HCT116 (cell line): Measurements from ENCODE around the gene NUP210. TPM values are rescaled to one million over a fixed set of nuclear protein-coding genes. Genes with fewer than 3 reads are reported as not detected.

ENCODE experiments used
- ATAC-seq: fragments of 200-7000 bp; cut with Tn5 transposase; 2 replicates; pipeline ENCODE4 v1.9.1; 2020; ENCODE audit warnings: mild to moderate bottlenecking, moderate library complexity
- BruUV-seq: library from RNA; stranded (reverse); fragments of 400-500 nt; replicated peaks from 2 replicates; lab custom pipeline; 2021; lab: Mats Ljungman, UMichigan
- CTCF ChIA-PET: fragments of 300-600 bp; sonication (Branson Sonifier 250); formaldehyde crosslinking; loops from one replicate; lab custom pipeline; 2021; ENCODE audit warnings: antibody characterized with exemption; lab: Charles Lee
- POLR2A ChIA-PET: fragments of 300-600, 350-600 bp; sonication (Branson Sonifier 250); formaldehyde crosslinking; loops from one replicate; lab custom pipeline; 2021; ENCODE audit warnings: antibody characterized with exemption; lab: Charles Lee
- RAD21 ChIA-PET, 2 experiments: fragments of 300-600 bp; sonication (Branson Sonifier 250); formaldehyde crosslinking; loops; one replicate each; lab custom pipeline; 2023; ENCODE audit warnings: low total read pairs in 2 of 2; ENCODE audit not compliant: uncharacterized antibody in 2 of 2, unreplicated experiment in 2 of 2, low non-redundant PET in 1 of 2; lab: Charles Lee
- DNase-seq: peaks from one replicate; pipeline ENCODE4 v3.0.0-alpha.2; 2010; ENCODE audit warnings: low read depth, low spot score
- H2AFZ ChIP-seq: fragments of 200-600 bp; shearing (Covaris generic), sonication (generic); 2 replicates; pipeline ENCODE4 v1.6.1; 2017; ENCODE audit warnings: low read depth, mixed run types, mixed read lengths, antibody characterized with exemption, low read length; ENCODE audit not compliant: poor library complexity, severe bottlenecking
- H3K27ac ChIP-seq: 2 replicates; pipeline ENCODE4 v1.5.1; 2012; ENCODE audit warnings: low read depth, low read length
- H3K27me3 ChIP-seq: fragments of 200-600 bp; sonication (generic); 2 replicates; pipeline ENCODE4 v1.6.1; 2016; ENCODE audit warnings: mixed run types, low read length, mixed read lengths; ENCODE audit not compliant: insufficient read depth
- H3K36me3 ChIP-seq, 2 experiments: fragments of 200-500 bp in 1 of 2; fragments of 200-600 bp in 1 of 2; sonication (Bioruptor generic) in 1 of 2; sonication (generic) in 1 of 2; 2 replicates each; pipeline versions ENCODE4 v1.5.1 to v1.6.1; 2014 to 2016; ENCODE audit warnings: low read length in 2 of 2, inconsistent platforms in 1 of 2, mixed read lengths in 1 of 2, mixed run types in 1 of 2; ENCODE audit not compliant: insufficient read depth in 2 of 2, control insufficient read depth in 1 of 2
- H3K4me1 ChIP-seq, 2 experiments: fragments of 200-600 bp in 1 of 2; sonication (generic) in 1 of 2; 2 replicates each; pipeline versions ENCODE4 v1.5.1 to v1.6.1; 2012 to 2017; ENCODE audit warnings: low read length in 2 of 2, inconsistent platforms in 1 of 2, mild to moderate bottlenecking in 1 of 2, mixed read lengths in 1 of 2, mixed run types in 1 of 2, moderate library complexity in 1 of 2; ENCODE audit not compliant: insufficient read depth in 2 of 2, control insufficient read depth in 1 of 2
- H3K4me2 ChIP-seq: fragments of 200-600 bp; sonication (generic); 2 replicates; pipeline ENCODE4 v1.6.1; 2017; ENCODE audit warnings: mixed run types, low read length, mixed read lengths
- H3K4me3 ChIP-seq, 2 experiments: fragments of 200-600 bp in 1 of 2; sonication (generic) in 1 of 2; replicated peaks in 1 of 2; 2 replicates each; pipeline ENCODE4 v1.5.1; 2011 to 2016; ENCODE audit warnings: low read length in 2 of 2, control low read depth in 1 of 2, low read depth in 1 of 2, mild to moderate bottlenecking in 1 of 2, mixed read lengths in 1 of 2, mixed run types in 1 of 2
- H3K79me2 ChIP-seq: fragments of 200-600 bp; sonication (generic); 2 replicates; pipeline ENCODE4 v1.6.1; 2017; ENCODE audit warnings: mild to moderate bottlenecking, mixed run types, low read length, moderate library complexity, mixed read lengths; ENCODE audit not compliant: insufficient read depth
- H3K9ac ChIP-seq: fragments of 200-600 bp; sonication (generic); 2 replicates; pipeline ENCODE4 v1.6.1; 2016; ENCODE audit warnings: low read length, mixed read lengths
- H3K9me2 ChIP-seq: fragments of 200-600 bp; sonication (generic), shearing (Covaris generic); 2 replicates; pipeline ENCODE4 v1.6.1; 2017; ENCODE audit warnings: mixed run types, mild to moderate bottlenecking, moderate library complexity; ENCODE audit not compliant: insufficient read depth
- H3K9me3 ChIP-seq, 2 experiments: fragments of 200-500 bp in 1 of 2; fragments of 200-600 bp in 1 of 2; sonication (Bioruptor generic) in 1 of 2; sonication (generic) in 1 of 2; 2 replicates each; pipeline ENCODE4 v1.6.1; 2014 to 2017; ENCODE audit warnings: low read length in 2 of 2, mixed read lengths in 2 of 2, inconsistent platforms in 1 of 2, low read depth in 1 of 2, mild to moderate bottlenecking in 1 of 2, mixed run types in 1 of 2, moderate library complexity in 1 of 2; ENCODE audit not compliant: control insufficient read depth in 1 of 2, insufficient read depth in 1 of 2
- H4K20me1 ChIP-seq: fragments of 200-600 bp; sonication (generic), shearing (Covaris generic); 2 replicates; pipeline ENCODE4 v1.6.1; 2017; ENCODE audit warnings: mixed run types, mild to moderate bottlenecking, moderate library complexity; ENCODE audit not compliant: insufficient read depth
- CBX3 ChIP-seq: IDR thresholded peaks from 2 replicates; pipeline ENCODE4 v1.6.1; 2012; ENCODE audit warnings: low read depth
- EGR1 ChIP-seq: IDR thresholded peaks from 2 replicates; pipeline ENCODE4 v1.6.1; 2012; ENCODE audit warnings: low read depth
- POLR2A ChIP-seq: IDR thresholded peaks from 2 replicates; pipeline ENCODE4 v1.7.0; 2011; ENCODE audit warnings: borderline replicate concordance; ENCODE audit not compliant: insufficient read depth, insufficient read length; ENCODE audit errors: extremely low read depth
- RAD21 ChIP-seq: IDR thresholded peaks from 2 replicates; pipeline ENCODE4 v1.6.1; 2012; ENCODE audit warnings: low read depth, mild to moderate bottlenecking
- SIN3A ChIP-seq: IDR thresholded peaks from 2 replicates; pipeline ENCODE4 v1.6.1; 2012; ENCODE audit warnings: low read depth
- TCF7L2 ChIP-seq: IDR thresholded peaks from 2 replicates; pipeline ENCODE4 v1.7.0; 2011; ENCODE audit warnings: borderline replicate concordance, inconsistent platforms; ENCODE audit not compliant: insufficient read depth, insufficient read length; ENCODE audit errors: extremely low read depth
- YY1 ChIP-seq: IDR thresholded peaks from 2 replicates; pipeline ENCODE4 v1.6.1; 2011; ENCODE audit warnings: low read length, low read depth, moderate library complexity, mild to moderate bottlenecking; ENCODE audit not compliant: insufficient replicate concordance; ENCODE audit errors: extremely low read depth
- ZNF274 ChIP-seq: fragments of 200-500 bp; sonication (Bioruptor generic); IDR thresholded peaks from 2 replicates; pipeline ENCODE4 v1.6.1; 2014; ENCODE audit warnings: mild to moderate bottlenecking, low read depth, low read length, inconsistent platforms
- intact Hi-C: fragments of 100-400 bp; cut with micrococcal nuclease; formaldehyde crosslinking; loops from 2 replicates; pipeline ENCODE4 v1.10.0; 2022
- total RNA-seq: library from RNA; stranded (reverse); gene quantifications from one replicate; pipeline ENCODE4 v1.2.1, GENCODE V29; 2021; ENCODE audit not compliant: unreplicated experiment
- TF ChIP-seq, protein P1 (sequence below): IDR thresholded peaks from 2 replicates; pipeline ENCODE4 v1.6.1; 2012; ENCODE audit warnings: low read depth
- TF ChIP-seq, protein P2 (sequence below): IDR thresholded peaks from 2 replicates; pipeline ENCODE4 v1.6.1; 2012
- TF ChIP-seq, protein P3 (sequence below): IDR thresholded peaks from 2 replicates; pipeline ENCODE4 v1.6.1; 2011; ENCODE audit warnings: mild to moderate bottlenecking, low read length, moderate library complexity; ENCODE audit not compliant: insufficient replicate concordance; ENCODE audit errors: extremely low read depth
- TF ChIP-seq, protein P4 (sequence below): IDR thresholded peaks from 2 replicates; pipeline ENCODE4 v1.6.1; 2012

Gene NUP210
- total RNA-seq, 1 experiment from 2014 or later = 74.9 TPM

DNA sequence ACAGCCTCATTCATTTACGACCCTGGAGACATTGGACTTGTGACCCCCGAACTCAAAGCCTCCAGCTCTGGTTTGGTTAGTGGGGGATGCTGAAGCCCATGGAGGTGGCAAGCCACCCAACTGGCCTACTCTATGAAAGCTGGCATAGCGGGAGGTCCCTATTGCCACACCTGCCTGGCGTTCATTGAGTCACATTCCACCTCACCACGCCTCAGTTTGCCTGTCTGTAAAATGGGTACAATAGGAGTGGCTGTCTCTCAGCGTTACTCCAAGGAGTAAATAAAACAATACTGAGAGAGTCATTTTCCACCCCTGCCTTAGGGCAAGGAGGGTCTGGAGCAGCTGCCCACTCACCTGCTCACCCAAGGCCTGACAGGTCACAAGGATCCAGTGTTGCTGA, 60.2 kb downstream of the NUP210 start (continued):
- no peak for TF ChIP-seq TCF7L2
- TF ChIP-seq, protein P1, sequence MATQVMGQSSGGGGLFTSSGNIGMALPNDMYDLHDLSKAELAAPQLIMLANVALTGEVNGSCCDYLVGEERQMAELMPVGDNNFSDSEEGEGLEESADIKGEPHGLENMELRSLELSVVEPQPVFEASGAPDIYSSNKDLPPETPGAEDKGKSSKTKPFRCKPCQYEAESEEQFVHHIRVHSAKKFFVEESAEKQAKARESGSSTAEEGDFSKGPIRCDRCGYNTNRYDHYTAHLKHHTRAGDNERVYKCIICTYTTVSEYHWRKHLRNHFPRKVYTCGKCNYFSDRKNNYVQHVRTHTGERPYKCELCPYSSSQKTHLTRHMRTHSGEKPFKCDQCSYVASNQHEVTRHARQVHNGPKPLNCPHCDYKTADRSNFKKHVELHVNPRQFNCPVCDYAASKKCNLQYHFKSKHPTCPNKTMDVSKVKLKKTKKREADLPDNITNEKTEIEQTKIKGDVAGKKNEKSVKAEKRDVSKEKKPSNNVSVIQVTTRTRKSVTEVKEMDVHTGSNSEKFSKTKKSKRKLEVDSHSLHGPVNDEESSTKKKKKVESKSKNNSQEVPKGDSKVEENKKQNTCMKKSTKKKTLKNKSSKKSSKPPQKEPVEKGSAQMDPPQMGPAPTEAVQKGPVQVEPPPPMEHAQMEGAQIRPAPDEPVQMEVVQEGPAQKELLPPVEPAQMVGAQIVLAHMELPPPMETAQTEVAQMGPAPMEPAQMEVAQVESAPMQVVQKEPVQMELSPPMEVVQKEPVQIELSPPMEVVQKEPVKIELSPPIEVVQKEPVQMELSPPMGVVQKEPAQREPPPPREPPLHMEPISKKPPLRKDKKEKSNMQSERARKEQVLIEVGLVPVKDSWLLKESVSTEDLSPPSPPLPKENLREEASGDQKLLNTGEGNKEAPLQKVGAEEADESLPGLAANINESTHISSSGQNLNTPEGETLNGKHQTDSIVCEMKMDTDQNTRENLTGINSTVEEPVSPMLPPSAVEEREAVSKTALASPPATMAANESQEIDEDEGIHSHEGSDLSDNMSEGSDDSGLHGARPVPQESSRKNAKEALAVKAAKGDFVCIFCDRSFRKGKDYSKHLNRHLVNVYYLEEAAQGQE = no peak

DNA sequence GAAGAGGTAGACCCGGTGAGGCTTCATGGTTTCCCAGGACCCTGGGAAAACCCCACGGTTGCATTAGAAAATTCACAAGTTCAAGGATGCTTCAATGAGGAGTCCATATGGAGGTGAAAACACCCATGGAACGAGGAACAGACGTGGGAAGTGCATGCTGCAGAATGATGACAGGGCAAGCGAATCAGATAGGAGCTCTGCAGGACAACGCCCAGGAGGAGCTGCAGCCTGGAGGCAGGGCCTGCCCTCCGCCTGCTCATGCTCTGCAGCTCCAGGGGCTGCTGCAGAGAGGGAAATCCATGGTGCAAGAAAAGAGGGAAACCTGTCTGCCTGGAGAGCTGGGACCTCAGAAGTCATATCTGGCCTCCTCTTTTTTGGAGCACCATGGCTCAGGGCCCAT, 61.5 kb downstream of the NUP210 start:
- CTCF ChIA-PET = no interaction called here
- peaks cover 24 to 29% of the 10 kb centered on the region in 2 experiments; a peak in 3 of 4 replicates for H3K36me3 ChIP-seq
- RAD21 ChIA-PET = no interaction called here

More for the DNA sequence above, 61.5 kb downstream of the NUP210 start:
- no peak for DNase-seq
- Histone ChIP-seq H3K4me1 (no peaks in the 10 kb centered on the region), H3K27me3 (no peaks in the 10 kb centered on the region), H2AFZ (no peak overlapping the region), H3K27ac (no peak overlapping the region), H3K9me3 (no peaks in the 10 kb centered on the region), H3K9ac (no peak overlapping the region), H3K79me2 (no peaks in the 10 kb centered on the region), H3K9me2 (no peaks in the 10 kb centered on the region), H3K4me2 (no peak overlapping the region)
- POLR2A ChIA-PET = no interaction called here
- TF ChIP-seq, protein P2, sequence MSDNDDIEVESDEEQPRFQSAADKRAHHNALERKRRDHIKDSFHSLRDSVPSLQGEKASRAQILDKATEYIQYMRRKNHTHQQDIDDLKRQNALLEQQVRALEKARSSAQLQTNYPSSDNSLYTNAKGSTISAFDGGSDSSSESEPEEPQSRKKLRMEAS = no peak
- TF ChIP-seq TCF7L2 = no peak
- no peak for TF ChIP-seq CBX3
- TF ChIP-seq, protein P3, sequence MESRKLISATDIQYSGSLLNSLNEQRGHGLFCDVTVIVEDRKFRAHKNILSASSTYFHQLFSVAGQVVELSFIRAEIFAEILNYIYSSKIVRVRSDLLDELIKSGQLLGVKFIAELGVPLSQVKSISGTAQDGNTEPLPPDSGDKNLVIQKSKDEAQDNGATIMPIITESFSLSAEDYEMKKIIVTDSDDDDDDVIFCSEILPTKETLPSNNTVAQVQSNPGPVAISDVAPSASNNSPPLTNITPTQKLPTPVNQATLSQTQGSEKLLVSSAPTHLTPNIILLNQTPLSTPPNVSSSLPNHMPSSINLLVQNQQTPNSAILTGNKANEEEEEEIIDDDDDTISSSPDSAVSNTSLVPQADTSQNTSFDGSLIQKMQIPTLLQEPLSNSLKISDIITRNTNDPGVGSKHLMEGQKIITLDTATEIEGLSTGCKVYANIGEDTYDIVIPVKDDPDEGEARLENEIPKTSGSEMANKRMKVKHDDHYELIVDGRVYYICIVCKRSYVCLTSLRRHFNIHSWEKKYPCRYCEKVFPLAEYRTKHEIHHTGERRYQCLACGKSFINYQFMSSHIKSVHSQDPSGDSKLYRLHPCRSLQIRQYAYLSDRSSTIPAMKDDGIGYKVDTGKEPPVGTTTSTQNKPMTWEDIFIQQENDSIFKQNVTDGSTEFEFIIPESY = no peak
- TF ChIP-seq SIN3A = no peak
- TF ChIP-seq, protein P4, sequence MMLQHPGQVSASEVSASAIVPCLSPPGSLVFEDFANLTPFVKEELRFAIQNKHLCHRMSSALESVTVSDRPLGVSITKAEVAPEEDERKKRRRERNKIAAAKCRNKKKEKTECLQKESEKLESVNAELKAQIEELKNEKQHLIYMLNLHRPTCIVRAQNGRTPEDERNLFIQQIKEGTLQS = no peak
- TF ChIP-seq YY1 = no peak
- no peak for TF ChIP-seq EGR1
- TF ChIP-seq RAD21 = no peak
- no peak for TF ChIP-seq POLR2A
- no peak for TF ChIP-seq ZNF274
- TF ChIP-seq, all 23 proteins: peak for 0
- Histone ChIP-seq H3K4me3 (no peak overlapping the region), H4K20me1 (no peaks in the 10 kb centered on the region)
- intact Hi-C loops = no loop called here
- BruUV-seq = no TSS peak
- ATAC-seq = no peak
